Fibroblast of lung (primary cell): Measurements from ENCODE around the gene AQP1. TPM values are rescaled to one million over a fixed set of nuclear protein-coding genes. Genes with fewer than 3 reads are reported as not detected.

ENCODE experiments used
- DNase-seq, 2 donors: peaks; one replicate each; pipeline versions ENCODE4 v3.0.0 to v3.0.0-alpha.2; 2010; ENCODE audit warnings: low read depth in 2 of 2
- H2AFZ ChIP-seq: 2 replicates; pipeline ENCODE4 v1.5.1; 2012; ENCODE audit warnings: low read length, control low read depth, inconsistent platforms
- H3K27ac ChIP-seq: 2 replicates; pipeline ENCODE4 v1.5.1; 2011; ENCODE audit warnings: low read length, control low read depth; ENCODE audit not compliant: insufficient read depth
- H3K27me3 ChIP-seq: 2 replicates; pipeline ENCODE4 v1.5.1; 2011; ENCODE audit warnings: mild to moderate bottlenecking, low read length; ENCODE audit not compliant: control insufficient read depth, insufficient read depth
- H3K36me3 ChIP-seq: 2 replicates; pipeline ENCODE4 v1.5.1; 2011; ENCODE audit warnings: low read length; ENCODE audit not compliant: control insufficient read depth, insufficient read depth
- H3K4me1 ChIP-seq: 2 replicates; pipeline ENCODE4 v1.5.1; 2011; ENCODE audit warnings: low read length; ENCODE audit not compliant: control insufficient read depth, insufficient read depth; ENCODE audit errors: extremely low read depth
- H3K4me2 ChIP-seq: 2 replicates; pipeline ENCODE4 v1.5.1; 2011; ENCODE audit warnings: low read length, control low read depth; ENCODE audit not compliant: insufficient read depth; ENCODE audit errors: extremely low read depth
- H3K4me3 ChIP-seq, 4 experiments: fragments of 200-600 bp in 1 of 4; sonication (generic) in 1 of 4; replicated peaks in 1 of 4; 2 replicates each; pipeline ENCODE4 v1.5.1; 2011 to 2016; ENCODE audit warnings: low read length in 4 of 4, low read depth in 3 of 4, mild to moderate bottlenecking in 3 of 4, control low read depth in 2 of 4, inconsistent platforms in 1 of 4, mixed read lengths in 1 of 4; ENCODE audit not compliant: insufficient read depth in 1 of 4; ENCODE audit errors: control extremely low read depth in 1 of 4
- H3K79me2 ChIP-seq: 2 replicates; pipeline ENCODE4 v1.5.1; 2012; ENCODE audit warnings: mild to moderate bottlenecking, low read length, inconsistent platforms; ENCODE audit not compliant: control insufficient read depth, insufficient read depth
- H3K9ac ChIP-seq: 2 replicates; pipeline ENCODE4 v1.5.1; 2011; ENCODE audit warnings: mild to moderate bottlenecking, low read length, control low read depth; ENCODE audit not compliant: insufficient read depth
- H3K9me3 ChIP-seq: 2 replicates; pipeline ENCODE4 v1.5.1; 2012; ENCODE audit warnings: low read depth, low read length; ENCODE audit not compliant: control insufficient read depth, insufficient read depth
- H4K20me1 ChIP-seq: 2 replicates; pipeline ENCODE4 v1.5.1; 2011; ENCODE audit warnings: low read length; ENCODE audit not compliant: control insufficient read depth, insufficient read depth; ENCODE audit errors: extremely low read depth
- EZH2 ChIP-seq: IDR thresholded peaks from 2 replicates; pipeline ENCODE4 v1.5.1; 2012; ENCODE audit warnings: low read length, control low read depth, mild to moderate bottlenecking; ENCODE audit errors: missing control alignments
- polyA plus RNA-seq, 2 donors: library from polyadenylated mRNA; depleted of rRNA in 1 of 2; stranded (reverse) in 1 of 2; unstranded in 1 of 2; fragments of >200 nt; gene quantifications; 2 replicates each; pipeline ENCODE4 v1.2.1, GENCODE V29; 2011 to 2012; ENCODE audit warnings: missing spikeins in 1 of 2
- total RNA-seq: library from RNA; depleted of rRNA; stranded (reverse); fragments of >200 nt; gene quantifications from 2 replicates; pipeline ENCODE4 v1.2.1, GENCODE V29; 2014
- TF ChIP-seq, protein P1 (sequence below), 2 donors: IDR thresholded peaks in 1 of 2; conservative IDR thresholded peaks in 1 of 2; 1 replicate in 1 of 2; 2 replicates in 1 of 2; pipeline ENCODE4 v1.5.1; 2011 to 2012; ENCODE audit warnings: low read length in 2 of 2, control low read depth in 1 of 2, inconsistent platforms in 1 of 2, low read depth in 1 of 2, mild to moderate bottlenecking in 1 of 2

Gene AQP1
- total and polyA plus RNA-seq, 2 donors (not counting 1 experiment from before 2014, with no cell fraction given): 13.0 to 44.6 TPM

DNA sequence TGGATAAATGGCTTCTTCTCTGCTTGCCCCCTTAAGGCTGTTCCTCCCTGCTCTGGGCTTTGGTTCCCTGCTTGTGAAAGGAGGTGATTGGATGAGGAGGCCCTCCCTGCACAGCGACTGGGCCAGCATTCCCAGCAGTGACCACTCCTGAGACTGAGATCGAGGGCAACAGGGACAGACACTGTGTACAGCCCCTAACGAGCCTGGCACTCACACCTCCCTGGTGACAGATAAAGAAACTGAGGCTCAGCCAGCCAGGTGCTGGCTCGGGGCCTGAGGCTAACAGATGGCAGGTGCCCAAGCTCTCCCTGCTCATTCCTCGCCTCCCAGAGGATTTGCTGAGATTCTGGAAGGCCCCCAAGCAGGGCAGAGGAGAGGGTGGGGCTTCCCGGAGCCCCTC is 12.0 kb upstream of the AQP1 start:
- H3K4me2 ChIP-seq: no peak overlapping the region
- no peak overlapping the region for H3K4me3 ChIP-seq
- no peak overlapping the region for H3K27ac ChIP-seq
- H3K4me1 ChIP-seq: no peaks in the 10 kb centered on the region
- H3K79me2 ChIP-seq: no peaks in the 10 kb centered on the region
- H2AFZ ChIP-seq: no peak overlapping the region
- TF ChIP-seq EZH2: no peak
- TF ChIP-seq, protein P1, sequence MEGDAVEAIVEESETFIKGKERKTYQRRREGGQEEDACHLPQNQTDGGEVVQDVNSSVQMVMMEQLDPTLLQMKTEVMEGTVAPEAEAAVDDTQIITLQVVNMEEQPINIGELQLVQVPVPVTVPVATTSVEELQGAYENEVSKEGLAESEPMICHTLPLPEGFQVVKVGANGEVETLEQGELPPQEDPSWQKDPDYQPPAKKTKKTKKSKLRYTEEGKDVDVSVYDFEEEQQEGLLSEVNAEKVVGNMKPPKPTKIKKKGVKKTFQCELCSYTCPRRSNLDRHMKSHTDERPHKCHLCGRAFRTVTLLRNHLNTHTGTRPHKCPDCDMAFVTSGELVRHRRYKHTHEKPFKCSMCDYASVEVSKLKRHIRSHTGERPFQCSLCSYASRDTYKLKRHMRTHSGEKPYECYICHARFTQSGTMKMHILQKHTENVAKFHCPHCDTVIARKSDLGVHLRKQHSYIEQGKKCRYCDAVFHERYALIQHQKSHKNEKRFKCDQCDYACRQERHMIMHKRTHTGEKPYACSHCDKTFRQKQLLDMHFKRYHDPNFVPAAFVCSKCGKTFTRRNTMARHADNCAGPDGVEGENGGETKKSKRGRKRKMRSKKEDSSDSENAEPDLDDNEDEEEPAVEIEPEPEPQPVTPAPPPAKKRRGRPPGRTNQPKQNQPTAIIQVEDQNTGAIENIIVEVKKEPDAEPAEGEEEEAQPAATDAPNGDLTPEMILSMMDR (conservative IDR thresholded peaks at IDR 0.05 in 1 of 2, IDR thresholded peaks at IDR 0.05 in 1 of 2; ENCODE audit: low read depth in 1 of 2, low read length in 2 of 2): no peak
- DNase-seq: no peak
- H4K20me1 ChIP-seq: no peaks in the 10 kb centered on the region
- no peaks in the 10 kb centered on the region for H3K9me3 ChIP-seq
- H3K27me3 ChIP-seq: no peaks in the 10 kb centered on the region
- H3K36me3 ChIP-seq: no peaks in the 10 kb centered on the region
- H3K9ac ChIP-seq: no peak overlapping the region

DNA sequence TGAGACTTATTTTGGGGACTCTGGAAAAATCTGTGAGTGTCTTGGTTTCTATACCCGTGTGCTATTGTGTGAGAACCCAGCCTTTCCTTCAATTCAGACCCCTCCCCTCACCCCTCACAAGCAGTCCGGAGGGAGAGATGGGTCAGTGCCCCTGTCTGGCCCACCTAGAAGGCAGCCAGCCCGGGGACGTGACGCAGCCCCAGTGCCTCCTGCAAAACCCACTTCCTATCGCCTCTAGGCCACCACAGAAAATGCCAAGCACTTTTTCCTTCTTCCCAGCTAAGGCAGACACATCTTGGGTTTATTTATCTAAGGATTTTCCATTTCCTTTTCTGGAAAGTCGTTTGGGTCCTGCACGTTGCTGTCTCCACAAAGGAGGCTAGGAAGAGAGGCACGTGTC is 11.6 kb upstream of the AQP1 start:
- Histone ChIP-seq H3K9ac (no peak overlapping the region), H3K36me3 (no peaks in the 10 kb centered on the region), H2AFZ (no peak overlapping the region), H3K27me3 (no peaks in the 10 kb centered on the region), H3K9me3 (no peaks in the 10 kb centered on the region), H4K20me1 (no peaks in the 10 kb centered on the region), H3K27ac (no peak overlapping the region), H3K4me2 (no peak overlapping the region), H3K79me2 (no peaks in the 10 kb centered on the region), H3K4me3 (no peak overlapping the region), H3K4me1 (no peaks in the 10 kb centered on the region)
- TF ChIP-seq, protein P1 (conservative IDR thresholded peaks at IDR 0.05 in 1 of 2, IDR thresholded peaks at IDR 0.05 in 1 of 2; ENCODE audit: low read depth in 1 of 2, low read length in 2 of 2): no peak
- no peak for TF ChIP-seq EZH2
- no peak for DNase-seq

DNA sequence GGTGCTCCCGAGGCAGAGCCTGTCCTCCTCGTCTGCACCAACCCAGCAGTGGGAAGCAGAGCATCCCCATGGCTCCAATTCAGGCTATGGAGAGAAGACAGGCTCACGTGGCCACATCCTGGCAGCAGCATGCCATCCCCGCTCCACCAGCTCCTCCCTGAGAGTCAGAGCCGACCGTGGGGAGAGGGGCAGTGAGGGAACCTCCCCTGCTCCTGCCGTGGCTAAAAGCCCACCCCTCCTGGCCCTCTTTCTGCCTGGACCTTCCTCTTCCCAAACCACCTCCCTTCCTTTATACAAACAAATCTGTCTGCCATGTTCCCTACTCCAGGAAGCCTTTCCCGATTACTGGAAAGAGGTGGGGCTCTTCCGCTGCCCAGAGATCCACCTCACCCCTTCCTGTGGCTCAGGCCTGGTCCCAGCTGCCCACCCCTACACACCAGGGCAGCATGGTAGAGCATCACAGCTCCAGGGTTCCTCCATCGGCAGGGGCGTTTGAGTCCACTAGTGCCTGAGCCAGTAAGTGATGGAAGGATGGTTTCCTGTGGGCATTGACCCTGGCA is 10.8 kb upstream of the AQP1 start:
- H3K79me2 ChIP-seq: no peaks in the 10 kb centered on the region
- no peaks in the 10 kb centered on the region for H3K9me3 ChIP-seq
- H2AFZ ChIP-seq: no peak overlapping the region
- no peak for TF ChIP-seq EZH2
- TF ChIP-seq, protein P1 (conservative IDR thresholded peaks at IDR 0.05 in 1 of 2, IDR thresholded peaks at IDR 0.05 in 1 of 2; ENCODE audit: low read depth in 1 of 2, low read length in 2 of 2): no peak
- no peak overlapping the region for H3K4me2 ChIP-seq
- no peak overlapping the region for H3K9ac ChIP-seq
- H3K4me1 ChIP-seq: no peaks in the 10 kb centered on the region
- H3K27ac ChIP-seq: no peak overlapping the region
- H4K20me1 ChIP-seq: no peaks in the 10 kb centered on the region
- no peak overlapping the region for H3K4me3 ChIP-seq
- H3K36me3 ChIP-seq: no peaks in the 10 kb centered on the region
- no peak for DNase-seq
- H3K27me3 ChIP-seq: no peaks in the 10 kb centered on the region
